A172 (cell line): ENCODE data around the gene JPH3. TPM values are rescaled to one million over a fixed set of nuclear protein-coding genes. Genes with fewer than 3 reads are reported as not detected.
A peak's percentile ranks its signal among the peaks of the same experiment; 100 is the strongest.

ENCODE experiments used
- DNase-seq: peaks from one replicate; pipeline ENCODE4 v3.0.0-alpha.2; 2015; ENCODE audit warnings: low spot score
- total RNA-seq: library from RNA; depleted of rRNA; stranded (reverse); fragments of >200 nt; shearing (Covaris generic); gene quantifications from 2 replicates; pipeline ENCODE4 v1.2.3, GENCODE V29; 2014

JPH3 gene
- total RNA-seq, 1 experiment from 2014 or later = 9.1 TPM

DNA sequence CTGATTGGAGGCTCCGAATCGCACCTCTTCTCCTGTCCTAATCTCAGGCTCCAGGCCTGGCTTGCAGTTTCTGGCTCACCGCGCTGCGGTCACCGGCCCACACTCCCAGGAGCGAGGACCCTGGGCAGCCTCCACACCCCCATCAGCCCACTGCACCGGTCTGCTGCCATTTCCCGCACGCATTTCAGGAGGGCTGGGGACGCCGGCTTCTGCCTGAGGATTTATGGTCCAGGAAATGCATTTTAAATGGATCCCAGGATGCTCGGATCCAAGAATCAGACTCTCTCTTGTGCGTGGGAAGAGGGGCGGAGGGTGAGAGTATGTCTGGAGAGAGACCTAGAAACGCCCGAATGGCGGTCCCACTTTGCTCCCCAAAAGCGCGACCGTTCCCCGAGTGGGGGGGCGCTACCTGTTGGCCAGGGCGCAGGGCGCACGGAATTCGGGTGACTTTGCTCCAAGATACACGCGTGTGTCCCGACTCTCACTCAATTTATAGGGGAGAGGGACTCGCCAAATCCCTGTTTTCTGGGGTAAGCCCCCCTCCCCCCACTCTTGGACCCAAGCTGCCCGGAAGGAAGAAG, 817 bp upstream of the JPH3 start:
- no peak for DNase-seq

GRCh38 chr16:87602821-87603683, 744 bp downstream of the JPH3 start:
- no peak for DNase-seq

- DNase-seq = no peak
These were observed 1.7 kb downstream of the JPH3 start for GRCh38 chr16:87603684-87604633.

DNA sequence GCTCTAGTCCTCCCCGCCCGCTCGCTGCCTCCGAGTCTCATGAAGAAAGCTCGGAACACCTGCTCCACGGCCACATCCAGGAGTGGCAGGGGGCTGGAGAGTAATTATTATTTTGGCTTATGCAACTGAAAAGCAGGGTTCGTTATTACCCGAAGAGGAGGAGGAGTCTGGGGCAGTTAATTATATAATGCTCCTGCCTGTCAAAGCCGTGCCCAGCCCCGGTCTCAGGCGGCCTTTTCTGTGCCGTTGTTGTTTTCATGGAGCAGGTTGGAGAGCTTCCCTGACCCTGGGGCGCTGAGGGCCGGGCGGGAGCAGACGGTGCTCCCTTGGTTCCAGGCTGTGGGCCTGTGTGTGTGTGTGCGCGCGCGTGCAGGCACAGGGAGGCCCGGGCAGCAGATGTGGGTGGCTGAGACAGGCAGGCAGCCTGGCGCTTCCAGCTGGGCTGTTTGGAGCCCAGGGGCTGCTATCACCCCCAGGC, 2.4 kb downstream of the JPH3 start:
- no peak for DNase-seq

GRCh38 chr16:87607223-87607622, 4.9 kb downstream of the JPH3 start:
- DNase-seq = no peak

GRCh38 chr16:87607871-87608270, 5.6 kb downstream of the JPH3 start:
- no peak for DNase-seq

DNA sequence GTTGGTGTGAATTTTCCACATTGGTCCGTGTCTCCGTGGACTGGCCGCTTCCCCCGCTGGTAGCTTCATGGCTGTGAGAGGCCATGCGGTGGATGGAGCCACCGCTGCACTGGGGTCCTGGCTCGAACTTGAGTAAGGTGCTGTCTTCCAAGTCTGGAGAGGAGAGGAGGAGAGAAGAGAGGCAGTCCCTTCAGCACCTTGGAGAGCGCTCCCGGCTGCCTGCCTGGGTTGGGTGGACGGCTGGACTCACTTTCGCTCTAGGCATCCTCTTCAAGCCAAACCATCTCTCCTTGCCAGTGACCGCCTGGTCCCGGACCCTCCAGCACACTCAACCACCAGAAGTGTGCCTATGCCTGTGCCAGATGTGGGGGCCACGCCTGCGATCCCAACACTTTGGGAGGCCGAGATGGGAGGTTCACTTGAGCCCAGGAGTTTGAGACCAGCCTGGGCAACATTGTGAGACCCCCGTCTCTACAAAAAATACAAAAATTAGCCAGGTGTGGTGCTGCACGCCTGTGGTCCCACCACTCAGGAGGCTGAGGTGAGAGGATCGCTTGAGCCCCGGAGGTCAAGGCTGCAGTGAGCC, 6.2 kb downstream of the JPH3 start:
- peak; percentile 68 for DNase-seq

DNA sequence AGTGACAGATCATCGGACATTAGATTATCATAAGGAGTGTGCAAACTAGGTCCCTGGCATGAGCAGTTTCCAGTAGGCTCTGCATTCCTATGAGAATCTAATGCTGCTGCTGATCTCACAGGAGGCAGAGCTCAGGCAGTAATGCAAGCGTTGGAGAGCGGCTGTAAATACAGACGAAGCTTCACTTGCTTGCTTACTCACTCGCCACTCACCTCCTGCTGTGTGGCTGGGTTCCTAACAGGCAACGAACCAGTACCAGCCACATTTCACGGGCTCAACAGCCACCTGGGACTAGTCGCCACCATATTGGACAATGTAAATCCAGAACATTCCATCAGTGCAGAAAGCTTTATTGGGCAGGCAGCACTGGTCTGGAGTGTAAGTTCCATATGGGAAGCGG, 7.7 kb downstream of the JPH3 start:
- DNase-seq = no peak

DNA sequence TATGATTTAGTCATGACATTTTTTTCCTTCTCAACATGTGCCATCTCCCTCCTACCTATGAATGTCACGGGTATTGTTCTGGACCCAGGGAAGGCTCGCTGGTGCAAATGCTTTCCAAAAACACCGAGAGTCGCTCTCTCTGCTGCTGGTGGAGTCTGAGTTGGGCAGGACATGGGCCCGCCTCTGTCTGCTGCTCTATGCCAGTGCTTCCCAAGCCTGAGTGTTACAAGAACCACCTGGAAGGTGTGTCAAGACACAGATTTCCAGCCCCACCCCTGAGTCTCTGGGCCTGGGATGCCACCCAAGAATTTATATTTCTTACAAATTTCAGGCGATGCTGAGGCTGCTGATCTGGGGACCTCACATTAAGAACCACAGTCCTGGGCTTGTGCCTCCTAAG, 9.1 kb downstream of the JPH3 start:
- DNase-seq = no peak

GRCh38 chr16:87613961-87614360, 11.7 kb downstream of the JPH3 start:
- DNase-seq = no peak

GRCh38 chr16:87615621-87616041, 13.3 kb downstream of the JPH3 start:
- no peak for DNase-seq

- no peak for DNase-seq
These were observed 14.2 kb downstream of the JPH3 start for GRCh38 chr16:87616556-87616955.

- no peak for DNase-seq
These were observed 15.9 kb downstream of the JPH3 start for GRCh38 chr16:87618216-87618615.

GRCh38 chr16:87619360-87620200, 17.3 kb downstream of the JPH3 start:
- no peak for DNase-seq

DNA sequence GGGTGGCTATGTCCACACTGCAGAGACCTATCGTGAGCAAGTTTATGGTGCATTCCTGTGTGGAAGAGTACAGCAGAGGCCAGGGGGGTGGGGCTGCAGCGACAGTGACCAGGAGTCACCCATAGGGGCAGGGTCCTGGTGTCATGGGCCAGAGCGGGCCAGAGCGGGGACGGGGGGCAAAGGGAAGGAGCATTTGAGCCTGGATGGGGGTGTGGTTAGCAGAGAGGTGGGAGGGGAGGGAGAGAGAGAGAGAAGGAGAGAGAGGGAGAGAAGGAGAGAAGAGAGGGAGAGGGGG, 17.8 kb downstream of the JPH3 start:
- no peak for DNase-seq

DNA sequence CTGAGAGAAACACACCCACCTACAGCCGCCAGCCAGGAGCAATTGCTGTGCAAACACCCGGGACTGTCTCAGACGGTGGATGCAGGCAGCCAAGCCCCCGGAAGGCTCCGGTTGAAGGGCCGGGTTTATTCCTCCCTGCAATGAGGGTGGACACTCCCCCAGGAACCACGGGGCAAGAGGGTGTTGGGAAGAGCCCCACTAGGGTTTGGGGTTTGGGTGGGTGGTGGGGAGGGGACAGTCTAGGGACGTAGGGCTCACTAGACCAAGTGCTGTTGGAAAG, 19.2 kb downstream of the JPH3 start:
- DNase-seq = no peak

DNA sequence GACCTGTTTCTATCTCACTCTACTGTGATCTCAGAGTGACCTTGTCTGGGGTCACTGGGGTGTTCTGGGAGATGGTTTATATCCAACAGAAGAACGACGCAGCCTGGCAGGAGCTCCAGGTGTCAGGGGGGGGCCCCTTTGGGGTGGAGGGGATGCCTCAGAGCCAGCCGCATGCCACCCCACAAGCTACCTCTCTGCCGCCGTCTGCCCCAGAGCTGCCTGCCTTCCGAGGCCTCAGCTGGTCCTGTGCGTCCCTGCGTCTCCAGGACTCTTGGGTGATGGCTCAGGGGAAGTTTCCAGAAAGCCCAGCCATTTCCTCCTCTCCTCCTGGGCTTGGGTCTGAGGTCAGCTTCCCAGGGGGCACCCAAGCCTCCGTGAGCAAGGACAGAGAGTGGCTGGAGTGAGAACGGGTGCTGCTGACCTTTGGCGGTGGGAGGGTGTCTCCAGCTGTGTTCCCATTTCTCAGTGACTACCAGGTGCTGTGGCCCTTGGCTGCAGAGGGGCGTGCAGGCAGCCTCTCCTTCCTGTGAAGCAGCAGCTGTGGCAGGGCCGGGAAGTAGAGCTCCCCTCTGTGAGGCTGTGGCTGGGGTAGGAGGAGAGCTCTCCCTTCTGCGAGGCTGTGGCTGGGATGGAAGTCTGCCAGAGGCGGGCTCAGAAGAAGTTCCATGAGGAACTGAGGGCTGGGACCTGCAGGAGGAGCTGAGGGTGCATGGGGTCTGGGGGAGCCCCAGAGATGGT, 19.8 kb downstream of the JPH3 start:
- no peak for DNase-seq

GRCh38 chr16:87622756-87623319, 20.5 kb downstream of the JPH3 start:
- no peak for DNase-seq

GRCh38 chr16:87625241-87625797, 23.0 kb downstream of the JPH3 start:
- no peak for DNase-seq

- DNase-seq = no peak
These were observed 24.1 kb downstream of the JPH3 start for GRCh38 chr16:87626401-87626800.
